Liver (tissue), 3 donors: Measurements from ENCODE around the gene ETNPPL.

Experiments
- EGR1 ChIP-seq, 2 donors: IDR thresholded peaks; 2 replicates each; pipeline ENCODE4 v1.6.1; 2016 to 2018; ENCODE audit warnings: antibody characterized with exemption in 2 of 2, low read depth in 2 of 2
- FOXA1 ChIP-seq: IDR thresholded peaks from 2 replicates; pipeline ENCODE4 v1.6.1; 2016; ENCODE audit warnings: antibody characterized with exemption
- TF ChIP-seq, protein P1 (sequence below): fragments of 150-350 bp; IDR thresholded peaks from 2 replicates; pipeline ENCODE4 v1.5.1; 2017; ENCODE audit warnings: improper control_type of control experiment, low read depth, low read length; ENCODE audit not compliant: missing input control
- TF ChIP-seq, protein P2 (sequence below): IDR thresholded peaks from 2 replicates; pipeline ENCODE4 v1.6.1; 2016; ENCODE audit warnings: antibody characterized with exemption, mild to moderate bottlenecking
- donor health status: healthy.
- donor health status: healthy.

DNA sequence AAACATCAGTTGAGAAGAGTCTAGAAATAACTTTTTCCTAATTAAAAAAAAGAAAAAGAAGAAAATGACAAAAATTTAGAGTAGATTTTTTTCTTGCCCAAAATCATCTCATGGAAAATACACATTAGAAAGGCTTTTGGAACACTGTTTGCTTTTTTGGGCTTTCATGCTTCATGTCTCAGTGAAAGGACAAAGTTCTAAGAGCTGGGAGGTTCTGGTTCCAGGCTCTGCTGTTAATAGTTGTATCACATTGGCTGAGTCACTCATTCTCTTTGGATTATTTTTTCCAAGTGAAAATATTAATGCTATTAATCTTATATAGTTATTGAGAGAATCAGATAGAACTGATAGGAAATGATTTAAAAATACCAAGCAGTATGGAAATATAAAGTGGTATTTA, 32.9 kb upstream of the ETNPPL start:
- TF ChIP-seq, protein P1, sequence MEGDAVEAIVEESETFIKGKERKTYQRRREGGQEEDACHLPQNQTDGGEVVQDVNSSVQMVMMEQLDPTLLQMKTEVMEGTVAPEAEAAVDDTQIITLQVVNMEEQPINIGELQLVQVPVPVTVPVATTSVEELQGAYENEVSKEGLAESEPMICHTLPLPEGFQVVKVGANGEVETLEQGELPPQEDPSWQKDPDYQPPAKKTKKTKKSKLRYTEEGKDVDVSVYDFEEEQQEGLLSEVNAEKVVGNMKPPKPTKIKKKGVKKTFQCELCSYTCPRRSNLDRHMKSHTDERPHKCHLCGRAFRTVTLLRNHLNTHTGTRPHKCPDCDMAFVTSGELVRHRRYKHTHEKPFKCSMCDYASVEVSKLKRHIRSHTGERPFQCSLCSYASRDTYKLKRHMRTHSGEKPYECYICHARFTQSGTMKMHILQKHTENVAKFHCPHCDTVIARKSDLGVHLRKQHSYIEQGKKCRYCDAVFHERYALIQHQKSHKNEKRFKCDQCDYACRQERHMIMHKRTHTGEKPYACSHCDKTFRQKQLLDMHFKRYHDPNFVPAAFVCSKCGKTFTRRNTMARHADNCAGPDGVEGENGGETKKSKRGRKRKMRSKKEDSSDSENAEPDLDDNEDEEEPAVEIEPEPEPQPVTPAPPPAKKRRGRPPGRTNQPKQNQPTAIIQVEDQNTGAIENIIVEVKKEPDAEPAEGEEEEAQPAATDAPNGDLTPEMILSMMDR = no peak
- TF ChIP-seq FOXA1 = no peak
- no peak for TF ChIP-seq EGR1 (IDR thresholded peaks at IDR 0.05; ENCODE audit: low read depth in 2 of 2)
- TF ChIP-seq, protein P2, sequence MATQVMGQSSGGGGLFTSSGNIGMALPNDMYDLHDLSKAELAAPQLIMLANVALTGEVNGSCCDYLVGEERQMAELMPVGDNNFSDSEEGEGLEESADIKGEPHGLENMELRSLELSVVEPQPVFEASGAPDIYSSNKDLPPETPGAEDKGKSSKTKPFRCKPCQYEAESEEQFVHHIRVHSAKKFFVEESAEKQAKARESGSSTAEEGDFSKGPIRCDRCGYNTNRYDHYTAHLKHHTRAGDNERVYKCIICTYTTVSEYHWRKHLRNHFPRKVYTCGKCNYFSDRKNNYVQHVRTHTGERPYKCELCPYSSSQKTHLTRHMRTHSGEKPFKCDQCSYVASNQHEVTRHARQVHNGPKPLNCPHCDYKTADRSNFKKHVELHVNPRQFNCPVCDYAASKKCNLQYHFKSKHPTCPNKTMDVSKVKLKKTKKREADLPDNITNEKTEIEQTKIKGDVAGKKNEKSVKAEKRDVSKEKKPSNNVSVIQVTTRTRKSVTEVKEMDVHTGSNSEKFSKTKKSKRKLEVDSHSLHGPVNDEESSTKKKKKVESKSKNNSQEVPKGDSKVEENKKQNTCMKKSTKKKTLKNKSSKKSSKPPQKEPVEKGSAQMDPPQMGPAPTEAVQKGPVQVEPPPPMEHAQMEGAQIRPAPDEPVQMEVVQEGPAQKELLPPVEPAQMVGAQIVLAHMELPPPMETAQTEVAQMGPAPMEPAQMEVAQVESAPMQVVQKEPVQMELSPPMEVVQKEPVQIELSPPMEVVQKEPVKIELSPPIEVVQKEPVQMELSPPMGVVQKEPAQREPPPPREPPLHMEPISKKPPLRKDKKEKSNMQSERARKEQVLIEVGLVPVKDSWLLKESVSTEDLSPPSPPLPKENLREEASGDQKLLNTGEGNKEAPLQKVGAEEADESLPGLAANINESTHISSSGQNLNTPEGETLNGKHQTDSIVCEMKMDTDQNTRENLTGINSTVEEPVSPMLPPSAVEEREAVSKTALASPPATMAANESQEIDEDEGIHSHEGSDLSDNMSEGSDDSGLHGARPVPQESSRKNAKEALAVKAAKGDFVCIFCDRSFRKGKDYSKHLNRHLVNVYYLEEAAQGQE = no peak
